ENCODE data around the gene MCHR1.
"Not testable (repeated sequence)": the region's sequence is repeated elsewhere in the genome, so short reads cannot be mapped to it uniquely, and the experiment has no call there.

Gene MCHR1

DNA sequence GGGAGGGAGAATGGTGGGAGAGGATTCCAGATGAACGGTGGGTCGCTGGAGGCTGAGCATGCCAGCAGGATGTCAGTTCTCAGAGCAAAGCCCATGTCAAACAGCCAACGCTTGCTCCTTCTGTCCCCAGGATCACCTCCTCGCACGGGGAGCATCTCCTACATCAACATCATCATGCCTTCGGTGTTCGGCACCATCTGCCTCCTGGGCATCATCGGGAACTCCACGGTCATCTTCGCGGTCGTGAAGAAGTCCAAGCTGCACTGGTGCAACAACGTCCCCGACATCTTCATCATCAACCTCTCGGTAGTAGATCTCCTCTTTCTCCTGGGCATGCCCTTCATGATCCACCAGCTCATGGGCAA lies 1.5 kb downstream of the MCHR1 start:
- no peak overlapping the region for H3K4me3 ChIP-seq (ENCODE audit: low read length)
- no peak for DNase-seq (ENCODE audit: low read depth, low spot score)

DNA sequence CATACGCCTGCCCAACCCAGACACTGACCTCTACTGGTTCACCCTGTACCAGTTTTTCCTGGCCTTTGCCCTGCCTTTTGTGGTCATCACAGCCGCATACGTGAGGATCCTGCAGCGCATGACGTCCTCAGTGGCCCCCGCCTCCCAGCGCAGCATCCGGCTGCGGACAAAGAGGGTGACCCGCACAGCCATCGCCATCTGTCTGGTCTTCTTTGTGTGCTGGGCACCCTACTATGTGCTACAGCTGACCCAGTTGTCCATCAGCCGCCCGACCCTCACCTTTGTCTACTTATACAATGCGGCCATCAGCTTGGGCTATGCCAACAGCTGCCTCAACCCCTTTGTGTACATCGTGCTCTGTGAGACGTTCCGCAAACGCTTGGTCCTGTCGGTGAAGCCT lies 2.2 kb downstream of the MCHR1 start:
- no peak for DNase-seq (ENCODE audit: low read depth, low spot score)
- H3K4me3 ChIP-seq (ENCODE audit: low read length), result no peak overlapping the region

DNA sequence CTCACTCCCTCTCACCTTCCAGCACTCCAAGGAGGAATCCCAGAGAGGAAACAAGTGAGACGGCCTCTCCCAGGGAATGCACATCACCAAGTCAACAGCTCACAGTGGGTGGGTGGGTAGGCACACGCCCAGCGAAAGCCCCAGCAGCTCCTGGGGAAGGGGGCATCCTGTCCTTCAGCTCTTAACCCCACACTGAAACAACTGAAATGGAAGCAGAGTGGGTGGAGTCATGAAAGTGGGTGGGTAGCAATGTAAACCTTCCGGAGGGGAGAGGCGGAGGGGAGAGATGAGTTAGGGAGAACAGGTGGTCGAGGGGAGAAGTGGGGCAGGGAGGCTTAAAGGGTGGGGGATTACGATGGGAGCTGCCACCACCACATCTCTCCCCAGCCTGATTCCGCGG lies 5.4 kb downstream of the MCHR1 start:
- no peak for DNase-seq (ENCODE audit: low read depth, low spot score)
- no peak overlapping the region for H3K4me3 ChIP-seq (ENCODE audit: low read length)

DNA sequence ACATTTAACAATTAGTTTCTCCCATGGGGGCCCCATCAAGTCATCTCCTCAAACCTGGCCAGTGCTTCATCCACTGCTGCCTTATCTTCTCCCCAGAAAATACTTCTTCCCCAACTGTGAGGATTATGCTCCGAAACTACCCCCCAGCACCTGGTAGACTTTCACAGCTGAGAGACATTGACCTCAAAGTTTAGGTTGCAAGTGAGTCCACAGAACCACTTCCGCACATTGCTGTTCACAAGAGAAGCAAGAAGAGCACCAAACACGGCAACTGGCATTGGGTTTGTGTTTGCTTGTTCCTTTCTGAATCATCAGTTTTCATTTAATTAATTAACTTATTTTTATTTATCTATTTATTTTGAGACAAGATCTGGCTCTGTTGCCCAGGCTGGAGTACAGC lies 6.1 kb downstream of the MCHR1 start:
- H3K4me3 ChIP-seq (ENCODE audit: low read length), result no peak overlapping the region
- DNase-seq (ENCODE audit: low read depth, low spot score), result no peak

- no peak for DNase-seq (ENCODE audit: low read depth, low spot score)
- H3K4me3 ChIP-seq (ENCODE audit: low read length), result no peak overlapping the region
These were observed 8.4 kb downstream of the MCHR1 start for GRCh38 chr22:40687706-40688105.

DNA sequence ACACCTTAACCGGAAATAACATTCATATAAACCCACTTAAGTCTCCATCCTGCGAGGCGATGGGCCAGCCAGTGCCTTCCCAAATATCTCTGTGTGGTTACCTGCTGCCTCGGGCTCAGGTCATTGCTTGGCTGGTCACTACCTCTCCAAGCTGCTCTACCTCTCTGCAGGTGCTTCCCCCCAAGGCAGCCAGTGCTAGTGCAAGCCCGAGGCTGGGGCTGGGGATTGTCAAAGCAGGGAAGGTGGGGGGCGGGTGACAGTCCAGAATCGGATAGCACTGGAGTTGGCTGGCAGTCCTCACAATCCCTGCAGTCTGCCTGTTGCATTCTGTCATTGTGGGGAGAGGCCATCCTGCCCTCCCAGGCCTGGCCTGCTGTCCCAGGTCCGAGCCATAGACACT lies 11.1 kb downstream of the MCHR1 start:
- no peak for DNase-seq (ENCODE audit: low read depth, low spot score)

GRCh38 chr22:40691532-40691931 lies 12.2 kb downstream of the MCHR1 start:
- DNase-seq (ENCODE audit: low read depth, low spot score), result no peak
- H3K4me3 ChIP-seq (ENCODE audit: low read length), result no peak overlapping the region

More for the DNA sequence above, 11.1 kb downstream of the MCHR1 start:
- no peak overlapping the region for H3K4me3 ChIP-seq (ENCODE audit: low read length)

- no peak overlapping the region for H3K4me3 ChIP-seq (ENCODE audit: low read length)
- DNase-seq (ENCODE audit: low read depth, low spot score), result no peak
These were observed 15.1 kb downstream of the MCHR1 start for GRCh38 chr22:40694411-40694810.

- H3K4me3 ChIP-seq (ENCODE audit: low read length), result no peak overlapping the region
- no peak for DNase-seq (ENCODE audit: low read depth, low spot score)
These were observed 22.0 kb downstream of the MCHR1 start for GRCh38 chr22:40701274-40701673.

DNA sequence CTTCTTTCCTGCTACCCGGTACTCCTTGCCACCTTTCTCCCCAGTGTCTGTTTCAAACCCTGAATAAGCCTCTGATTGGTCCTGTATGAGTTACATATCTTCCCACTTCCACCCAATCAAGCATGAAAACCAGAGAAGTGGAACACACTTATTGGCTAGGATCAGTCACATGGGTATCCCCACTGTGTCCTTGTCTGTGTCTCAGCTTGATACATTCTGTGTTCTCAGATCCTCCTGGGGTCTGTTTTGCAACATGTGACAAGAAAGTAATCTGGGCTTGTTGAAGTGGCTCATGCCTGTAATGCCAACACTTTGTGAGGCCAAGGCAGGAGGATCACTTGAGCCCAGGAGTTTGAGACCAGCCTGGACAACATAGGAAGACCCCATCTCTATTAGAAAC lies 23.9 kb downstream of the MCHR1 start:
- H3K4me3 ChIP-seq (ENCODE audit: low read length), result no peak overlapping the region
- DNase-seq (ENCODE audit: low read depth, low spot score), result peak; percentile 44

DNA sequence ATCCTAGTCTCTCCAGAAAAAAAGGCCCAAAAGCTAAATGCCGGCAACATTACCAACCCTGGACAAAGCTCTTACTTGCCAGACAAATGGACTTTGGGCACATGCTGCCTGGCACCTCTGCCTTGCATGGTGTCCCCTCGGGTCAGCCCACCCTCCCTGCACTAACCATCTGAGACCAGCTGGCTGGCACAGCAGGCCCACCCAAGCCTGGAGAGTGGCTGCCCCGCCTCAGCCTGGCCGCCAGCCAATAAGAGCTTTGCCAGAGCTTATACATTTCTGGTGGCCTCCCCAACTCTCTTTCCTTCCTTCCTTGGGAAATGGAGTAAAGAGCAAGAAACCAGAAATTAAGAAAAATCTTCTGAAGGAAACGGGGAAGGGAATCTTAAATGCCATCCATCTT lies 24.5 kb downstream of the MCHR1 start:
- no peak overlapping the region for H3K4me3 ChIP-seq (ENCODE audit: low read length)
- DNase-seq (ENCODE audit: low read depth, low spot score), result no peak

- no peak overlapping the region for H3K4me3 ChIP-seq (ENCODE audit: low read length)
- DNase-seq (ENCODE audit: low read depth, low spot score), result no peak
These were observed 26.8 kb downstream of the MCHR1 start for GRCh38 chr22:40705918-40706682.

- no peak for DNase-seq (ENCODE audit: low read depth, low spot score)
- no peak overlapping the region for H3K4me3 ChIP-seq (ENCODE audit: low read length)
These were observed 27.9 kb downstream of the MCHR1 start for GRCh38 chr22:40707154-40707553.

- no peak overlapping the region for H3K4me3 ChIP-seq (ENCODE audit: low read length)
- DNase-seq (ENCODE audit: low read depth, low spot score), result no peak
These were observed 28.9 kb downstream of the MCHR1 start for GRCh38 chr22:40708177-40708576.

GRCh38 chr22:40709752-40710413 lies 30.6 kb downstream of the MCHR1 start:
- no peak for DNase-seq (ENCODE audit: low read depth, low spot score)
- H3K4me3 ChIP-seq (ENCODE audit: low read length), result no peak overlapping the region

- DNase-seq (ENCODE audit: low read depth, low spot score), result no peak
- H3K4me3 ChIP-seq (ENCODE audit: low read length), result no peak overlapping the region
These were observed 33.0 kb downstream of the MCHR1 start for GRCh38 chr22:40712311-40712710.

GRCh38 chr22:40714499-40715337 lies 35.4 kb downstream of the MCHR1 start:
- no peak for DNase-seq (ENCODE audit: low read depth, low spot score)
- no peak overlapping the region for H3K4me3 ChIP-seq (ENCODE audit: low read length)

DNA sequence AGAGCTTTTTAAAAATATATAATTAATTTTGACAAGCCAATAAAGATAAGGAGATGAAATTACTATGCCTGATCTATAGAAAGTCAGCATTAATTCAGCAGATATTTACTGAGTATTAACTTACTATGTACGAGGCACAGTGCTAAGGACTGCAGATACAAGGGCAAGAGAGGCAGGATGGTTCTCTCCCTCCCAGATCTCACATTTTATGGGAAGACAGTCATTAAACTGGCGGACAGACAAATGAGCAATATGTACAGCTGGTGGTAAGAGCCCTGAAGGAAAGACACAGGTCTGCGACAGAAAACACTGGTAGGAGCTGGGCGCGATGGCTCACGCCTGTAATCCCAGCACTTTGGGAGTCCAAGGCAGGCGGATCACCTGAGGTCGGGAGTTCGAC lies 36.8 kb downstream of the MCHR1 start:
- DNase-seq (ENCODE audit: low read depth, low spot score), result no peak
- no peak overlapping the region for H3K4me3 ChIP-seq (ENCODE audit: low read length)

- not testable (repeated sequence) for H3K4me3 ChIP-seq (ENCODE audit: low read length); DNase-seq (ENCODE audit: low read depth, low spot score)
These were observed 38.4 kb downstream of the MCHR1 start for GRCh38 chr22:40717657-40718056.

Measured in Jurkat, Clone E6-1 (cell line).